Lung (tissue), 12 donors: ENCODE results near the gene TENM4. TPM values are rescaled to one million over a fixed set of nuclear protein-coding genes. Genes with fewer than 3 reads are reported as not detected.

Experiments used
- ATAC-seq: fragments of 200-7000 bp; cut with Tn5 transposase; one replicate; pipeline ENCODE4 v1.9.1; 2020; ENCODE audit warnings: moderate number of reproducible peaks; ENCODE audit not compliant: insufficient read depth, low FRiP score
- DNase-seq, 3 donors: peaks; one replicate each; pipeline ENCODE4 v3.0.0-alpha.2; 2013 to 2017
- H3K27ac ChIP-seq, 2 donors: one replicate each; pipeline ENCODE4 v1.5.1; 2013; ENCODE audit warnings: mild to moderate bottlenecking in 2 of 2, moderate library complexity in 2 of 2, control low read depth in 1 of 2, inconsistent platforms in 1 of 2, low read depth in 1 of 2, low read length in 1 of 2
- H3K27me3 ChIP-seq, 3 donors: one replicate each; pipeline ENCODE4 v1.5.1; 2013; ENCODE audit warnings: low read length in 2 of 3; ENCODE audit not compliant: control insufficient read depth in 3 of 3, insufficient read depth in 3 of 3
- H3K36me3 ChIP-seq, 4 donors: one replicate each; pipeline ENCODE4 v1.5.1; 2013; ENCODE audit warnings: low read length in 4 of 4, mild to moderate bottlenecking in 1 of 4, moderate library complexity in 1 of 4; ENCODE audit not compliant: control insufficient read depth in 4 of 4, insufficient read depth in 4 of 4
- H3K4me1 ChIP-seq, 5 donors: one replicate each; pipeline ENCODE4 v1.5.1; 2013; ENCODE audit warnings: low read length in 5 of 5, mild to moderate bottlenecking in 2 of 5, moderate library complexity in 1 of 5; ENCODE audit not compliant: control insufficient read depth in 5 of 5, insufficient read depth in 5 of 5
- H3K4me3 ChIP-seq: one replicate; pipeline ENCODE4 v1.5.1; 2013; ENCODE audit warnings: mild to moderate bottlenecking, control low read depth, moderate library complexity
- H3K9ac ChIP-seq, 2 donors: one replicate each; pipeline ENCODE4 v1.5.1; 2013; ENCODE audit warnings: low read length in 2 of 2, control low read depth in 1 of 2; ENCODE audit not compliant: insufficient read depth in 1 of 2
- H3K9me3 ChIP-seq, 4 donors: one replicate each; pipeline ENCODE4 v1.5.1; 2013; ENCODE audit warnings: low read length in 3 of 4, mild to moderate bottlenecking in 1 of 4, moderate library complexity in 1 of 4; ENCODE audit not compliant: control insufficient read depth in 4 of 4, insufficient read depth in 3 of 4
- WGBS, 2 donors: extraction: QIAGEN DNeasy Blood & Tissue Kit; methylation state at CpG; one replicate each; pipeline ENCODE4 v1.1.7; 2013; 5-methylcytosine and 5-hydroxymethylcytosine counted together
- polyA plus RNA-seq, 2 donors: library from polyadenylated mRNA; stranded (reverse); fragments of 200-250 nt; gene quantifications; one replicate each; pipeline ENCODE4 v1.2.1, GENCODE V29; 2013
- total RNA-seq, 2 donors: library from RNA; depleted of rRNA in 1 of 2; stranded (reverse); fragments of >200 nt in 1 of 2; gene quantifications; one replicate each; pipeline ENCODE4 v1.2.1, GENCODE V29; 2014 to 2021
- TF ChIP-seq, protein P1 (sequence below): IDR thresholded peaks from 2 replicates; pipeline ENCODE4 v1.5.1; 2012; ENCODE audit warnings: mild to moderate bottlenecking; ENCODE audit errors: control extremely low read depth, extremely low read depth
- donor health status: control.
- donor health status: control.
- donor health status: Bipolar disorder and iron deficiency.
- donor health status: healthy.
- donor health status: DM: yes; HTN: yes; CAD: no.

The TENM4 gene
- total and polyA plus RNA-seq, 4 donors: 0.28 to 16.4 (median 3.2) TPM

DNA sequence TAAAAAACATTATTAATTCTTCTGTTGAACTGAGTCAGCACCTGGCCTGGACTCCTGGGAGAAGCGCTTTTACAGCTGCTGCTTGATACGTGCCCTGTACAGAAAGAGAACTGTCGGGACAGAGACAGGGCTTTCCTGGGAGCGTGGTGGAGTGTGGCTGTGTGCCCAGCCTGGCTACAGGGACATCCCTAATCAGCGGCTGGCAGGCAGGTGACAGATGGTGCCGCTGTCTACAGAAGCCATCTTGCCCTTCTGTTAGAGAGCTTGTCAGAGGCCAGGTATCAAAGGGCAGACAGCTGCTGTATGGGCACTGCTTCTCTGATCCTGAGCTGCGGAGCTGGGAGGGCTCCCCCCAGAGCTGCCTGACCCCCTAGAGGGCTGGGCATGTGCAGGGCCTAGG lies 361.8 kb downstream of the TENM4 start:
- Histone ChIP-seq H3K4me1 (peaks cover 0 to 46% (median 19%) of the 10 kb centered on the region in 5 donors), H3K9me3 (no peaks in the 10 kb centered on the region), H3K4me3 (no peak overlapping the region), H3K27ac (no peak overlapping the region), H3K36me3 (no peaks in the 10 kb centered on the region), H3K27me3 (no peaks in the 10 kb centered on the region), H3K9ac (no peak overlapping the region)
- TF ChIP-seq, protein P1, sequence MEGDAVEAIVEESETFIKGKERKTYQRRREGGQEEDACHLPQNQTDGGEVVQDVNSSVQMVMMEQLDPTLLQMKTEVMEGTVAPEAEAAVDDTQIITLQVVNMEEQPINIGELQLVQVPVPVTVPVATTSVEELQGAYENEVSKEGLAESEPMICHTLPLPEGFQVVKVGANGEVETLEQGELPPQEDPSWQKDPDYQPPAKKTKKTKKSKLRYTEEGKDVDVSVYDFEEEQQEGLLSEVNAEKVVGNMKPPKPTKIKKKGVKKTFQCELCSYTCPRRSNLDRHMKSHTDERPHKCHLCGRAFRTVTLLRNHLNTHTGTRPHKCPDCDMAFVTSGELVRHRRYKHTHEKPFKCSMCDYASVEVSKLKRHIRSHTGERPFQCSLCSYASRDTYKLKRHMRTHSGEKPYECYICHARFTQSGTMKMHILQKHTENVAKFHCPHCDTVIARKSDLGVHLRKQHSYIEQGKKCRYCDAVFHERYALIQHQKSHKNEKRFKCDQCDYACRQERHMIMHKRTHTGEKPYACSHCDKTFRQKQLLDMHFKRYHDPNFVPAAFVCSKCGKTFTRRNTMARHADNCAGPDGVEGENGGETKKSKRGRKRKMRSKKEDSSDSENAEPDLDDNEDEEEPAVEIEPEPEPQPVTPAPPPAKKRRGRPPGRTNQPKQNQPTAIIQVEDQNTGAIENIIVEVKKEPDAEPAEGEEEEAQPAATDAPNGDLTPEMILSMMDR: no peak
- ATAC-seq (no peak), DNase-seq (no peak)
- WGBS, 2 donors: 91 to 93% methylated on average over 7 of the region's 7 CpGs

DNA sequence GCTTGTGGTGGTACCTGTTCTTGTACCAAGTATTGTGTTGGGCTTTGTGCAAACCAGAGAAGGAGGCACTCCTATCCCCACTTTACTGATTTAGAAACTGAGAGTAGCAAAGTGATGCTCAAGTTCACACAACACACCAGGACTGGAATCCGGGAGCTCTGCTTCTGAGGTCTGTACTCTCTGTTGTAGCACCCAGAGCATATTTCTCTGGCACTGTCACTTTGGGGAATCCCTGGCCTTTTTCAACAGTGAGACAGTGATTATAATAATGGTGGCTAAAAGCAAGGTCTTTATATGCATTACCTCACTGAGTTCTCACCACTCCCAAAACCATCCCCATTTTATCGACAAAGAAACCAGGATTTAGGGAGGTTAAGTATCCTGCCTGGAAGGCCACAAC lies 362.4 kb downstream of the TENM4 start:
- no peak for ATAC-seq
- Histone ChIP-seq H3K27me3 (no peaks in the 10 kb centered on the region), H3K9me3 (no peaks in the 10 kb centered on the region), H3K36me3 (no peaks in the 10 kb centered on the region), H3K27ac (no peak overlapping the region), H3K4me3 (no peak overlapping the region), H3K4me1 (peaks cover 0 to 52% (median 20%) of the 10 kb centered on the region in 5 donors), H3K9ac (no peak overlapping the region)
- TF ChIP-seq, protein P1: no peak
- 85 to 91% methylated on average over 2 of the region's 2 CpGs for WGBS, 2 donors
- DNase-seq: no peak

DNA sequence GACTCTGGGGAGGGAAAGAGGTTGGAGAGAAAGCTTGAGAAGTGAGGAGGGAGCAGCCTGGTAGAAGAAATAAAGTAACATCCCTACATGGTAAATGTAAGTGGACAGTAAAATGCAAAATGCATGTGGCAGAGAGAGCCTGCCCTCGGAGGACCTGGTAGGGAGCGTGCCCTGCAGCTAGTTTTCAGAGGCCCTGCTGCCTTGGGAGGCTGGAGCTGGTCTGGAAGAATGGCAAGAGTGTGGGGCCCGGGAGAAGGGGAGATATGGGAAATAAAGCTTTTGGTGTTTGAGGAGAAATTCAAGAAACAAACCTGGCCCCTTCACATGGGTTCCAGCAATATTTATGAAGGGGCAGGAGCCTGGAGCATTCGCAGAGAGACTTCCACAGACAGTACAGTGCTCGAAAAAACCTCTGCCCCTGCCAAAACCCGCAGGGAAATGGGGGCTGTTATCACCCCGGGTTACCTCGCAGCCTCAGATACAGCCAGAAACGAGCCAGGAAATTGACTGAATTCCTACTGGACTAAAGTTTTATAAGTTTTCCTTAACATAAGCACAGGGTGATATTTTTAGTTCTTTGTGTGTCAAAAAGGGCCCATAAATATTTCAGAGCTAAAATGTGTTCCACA lies 363.0 kb downstream of the TENM4 start:
- Histone ChIP-seq H3K27me3 (no peaks in the 10 kb centered on the region), H3K27ac (no peak overlapping the region), H3K36me3 (no peaks in the 10 kb centered on the region), H3K9me3 (no peaks in the 10 kb centered on the region), H3K4me1 (peaks cover 0 to 47% (median 19%) of the 10 kb centered on the region in 5 donors), H3K9ac (no peak overlapping the region), H3K4me3 (no peak overlapping the region)
- DNase-seq (peak; percentile 29 to 66 (median 62)), ATAC-seq (no peak)
- WGBS, 2 donors: 61 to 62% methylated on average over 9 of the region's 9 CpGs
- TF ChIP-seq, protein P1: no peak

DNA sequence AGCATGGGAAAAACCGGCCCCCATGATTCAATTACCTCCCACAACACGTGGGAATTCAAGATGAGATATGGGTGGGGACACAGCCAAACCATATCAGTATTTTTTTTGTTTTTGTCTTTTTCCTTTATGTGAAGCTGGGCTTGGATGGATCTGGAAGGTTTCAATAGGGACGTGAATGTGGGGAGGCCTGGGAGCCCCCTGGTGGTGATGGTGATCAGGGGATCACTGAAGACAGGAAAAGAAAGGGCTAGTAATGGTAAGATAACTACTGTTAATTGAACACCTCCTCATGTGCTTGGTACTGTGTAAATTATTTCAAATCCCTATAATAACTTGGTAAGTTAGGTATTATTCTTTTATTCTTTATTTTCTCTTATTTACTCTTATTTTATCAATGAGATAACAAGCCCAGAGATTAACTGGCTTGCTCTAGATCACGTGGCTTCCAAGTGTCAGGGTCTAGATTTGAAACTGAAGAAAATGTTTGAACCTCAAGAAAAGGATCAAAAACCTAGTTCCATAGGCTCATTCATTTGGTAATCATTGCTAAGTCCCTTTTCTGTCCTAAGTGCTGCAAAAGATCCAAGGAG lies 364.2 kb downstream of the TENM4 start:
- ATAC-seq (peak; percentile 59), DNase-seq (peak; percentile 25 to 56 (median 50))
- H3K4me3 ChIP-seq: no peak overlapping the region
- 69 to 79% methylated on average over 4 of the region's 4 CpGs for WGBS, 2 donors
- H3K9ac ChIP-seq: no peak overlapping the region
- no peak overlapping the region for H3K27ac ChIP-seq
- H3K36me3 ChIP-seq: no peaks in the 10 kb centered on the region
- no peaks in the 10 kb centered on the region for H3K27me3 ChIP-seq
- TF ChIP-seq, protein P1: peak; percentile 13
- peaks cover 0 to 45% (median 17%) of the 10 kb centered on the region in 5 donors for H3K4me1 ChIP-seq
- H3K9me3 ChIP-seq: no peaks in the 10 kb centered on the region
